Neural progenitor cell (in vitro differentiated cells): Measurements from ENCODE around the gene BHLHE40. TPM values are rescaled to one million over a fixed set of nuclear protein-coding genes. Genes with fewer than 3 reads are reported as not detected.

Source experiments
- DNase-seq: peaks from one replicate; pipeline ENCODE4 v3.0.0-alpha.2; 2016; ENCODE audit warnings: low spot score
- H2AFZ ChIP-seq: fragments of 200-600 bp; sonication (generic); replicated peaks from 2 replicates; pipeline ENCODE4 v1.6.1; 2016; ENCODE audit warnings: antibody characterized with exemption
- H3F3A ChIP-seq: fragments of 200-600 bp; sonication (generic); 2 replicates; pipeline ENCODE4 v1.6.1; 2016; ENCODE audit warnings: antibody characterized with exemption, low read depth
- H3K27ac ChIP-seq: fragments of 200-600 bp; sonication (generic); 2 replicates; pipeline ENCODE4 v1.5.1; 2016; ENCODE audit warnings: mild to moderate bottlenecking
- H3K27me3 ChIP-seq: fragments of 200-600 bp; sonication (generic); 2 replicates; pipeline ENCODE4 v1.6.1; 2016; ENCODE audit warnings: mild to moderate bottlenecking, moderate library complexity
- H3K36me3 ChIP-seq: fragments of 200-600 bp; sonication (generic); 2 replicates; pipeline ENCODE4 v1.5.1; 2016
- H3K4me1 ChIP-seq: fragments of 200-600 bp; sonication (generic); 2 replicates; pipeline ENCODE4 v1.6.1; 2016; ENCODE audit warnings: mixed run types
- H3K4me2 ChIP-seq: fragments of 200-600 bp; sonication (generic); 2 replicates; pipeline ENCODE4 v1.6.1; 2016
- H3K4me3 ChIP-seq: fragments of 200-600 bp; sonication (generic); 2 replicates; pipeline ENCODE4 v1.5.1; 2016
- H3K79me2 ChIP-seq: fragments of 200-600 bp; sonication (generic); 2 replicates; pipeline ENCODE4 v1.6.1; 2016; ENCODE audit warnings: low read depth
- H3K9ac ChIP-seq: fragments of 200-600 bp; sonication (generic); 2 replicates; pipeline ENCODE4 v1.6.1; 2016
- H3K9me3 ChIP-seq: fragments of 200-600 bp; sonication (generic); 2 replicates; pipeline ENCODE4 v1.5.1; 2016; ENCODE audit warnings: low read depth
- H4K20me1 ChIP-seq: fragments of 200-600 bp; sonication (generic); 2 replicates; pipeline ENCODE4 v1.6.1; 2016; ENCODE audit warnings: low read depth
- H3K27ac Mint-ChIP-seq: 3 replicates; pipeline ENCODE4 v1.8.0; 2021; ENCODE audit warnings: mixed read lengths
- H3K27me3 Mint-ChIP-seq: 2 replicates; pipeline ENCODE4 v1.8.0; 2022; ENCODE audit warnings: low read depth, mild to moderate bottlenecking, inconsistent platforms, moderate library complexity, mixed read lengths; ENCODE audit not compliant: insufficient read depth
- H3K36me3 Mint-ChIP-seq: 3 replicates; pipeline ENCODE4 v1.8.0; 2021; ENCODE audit warnings: mixed read lengths
- H3K4me1 Mint-ChIP-seq: 3 replicates; pipeline ENCODE4 v1.8.0; 2021; ENCODE audit warnings: mixed read lengths
- H3K4me3 Mint-ChIP-seq: 3 replicates; pipeline ENCODE4 v1.8.0; 2021; ENCODE audit warnings: mild to moderate bottlenecking, moderate library complexity, mixed read lengths
- H3K9me3 Mint-ChIP-seq: 3 replicates; pipeline ENCODE4 v1.8.0; 2020; ENCODE audit warnings: mixed read lengths
- CTCF ChIP-seq: fragments of 200-600 bp; sonication (generic); IDR thresholded peaks from 2 replicates; pipeline ENCODE4 v1.5.1; 2017; ENCODE audit warnings: antibody characterized with exemption, mild to moderate bottlenecking
- EZH2 ChIP-seq: fragments of 200-600 bp; sonication (generic); IDR thresholded peaks from 2 replicates; pipeline ENCODE4 v1.6.1; 2017; ENCODE audit warnings: antibody characterized with exemption, mild to moderate bottlenecking, moderate library complexity
- EZH2phosphoT487 ChIP-seq: fragments of 200-600 bp; sonication (generic); IDR thresholded peaks from 2 replicates; pipeline ENCODE4 v1.6.1; 2017; ENCODE audit warnings: antibody characterized with exemption
- total RNA-seq: library from RNA; depleted of rRNA; stranded (reverse); fragments of >200 nt; gene quantifications from 2 replicates; pipeline ENCODE4 v1.2.3, GENCODE V29; 2015; ENCODE audit warnings: low replicate concordance

Gene BHLHE40
- total RNA-seq, 1 donor from 2014 or later: 0.34 TPM

- peaks cover 17% of the 10 kb centered on the region for H3K27me3 Mint-ChIP-seq
- Histone ChIP-seq H3K4me3 (no peak overlapping the region), H3K4me1 (no peaks in the 10 kb centered on the region), H3K36me3 (no peaks in the 10 kb centered on the region), H3K9me3 (no peaks in the 10 kb centered on the region), H4K20me1 (no peaks in the 10 kb centered on the region), H3K27me3 (no peaks in the 10 kb centered on the region), H2AFZ (no peak overlapping the region), H3K4me2 (no peak overlapping the region), H3K9ac (no peak overlapping the region), H3K79me2 (no peaks in the 10 kb centered on the region), H3F3A (no peaks in the 10 kb centered on the region), H3K27ac (no peak overlapping the region)
- TF ChIP-seq EZH2 (no peak), CTCF (no peak), EZH2phosphoT487 (no peak)
- no peaks in the 10 kb centered on the region for H3K36me3 Mint-ChIP-seq
- peaks cover 2% of the 10 kb centered on the region for H3K4me1 Mint-ChIP-seq
- H3K4me3 Mint-ChIP-seq: no peak overlapping the region
- DNase-seq: no peak
- H3K27ac Mint-ChIP-seq: no peak overlapping the region
- no peaks in the 10 kb centered on the region for H3K9me3 Mint-ChIP-seq
Measured at GRCh38 chr3:5005367-5005766, 26.1 kb downstream of the BHLHE40 start.

- Histone ChIP-seq H3K36me3 (no peaks in the 10 kb centered on the region), H3F3A (no peaks in the 10 kb centered on the region), H3K27me3 (no peaks in the 10 kb centered on the region), H3K4me2 (no peak overlapping the region), H3K4me3 (no peak overlapping the region), H3K27ac (no peak overlapping the region), H2AFZ (no peak overlapping the region), H3K4me1 (no peaks in the 10 kb centered on the region), H3K9ac (no peak overlapping the region), H3K9me3 (no peaks in the 10 kb centered on the region), H4K20me1 (no peaks in the 10 kb centered on the region), H3K79me2 (no peaks in the 10 kb centered on the region)
- Mint-ChIP-seq H3K27ac (peak overlapping the region; percentile 87), H3K9me3 (no peaks in the 10 kb centered on the region), H3K27me3 (peaks cover 14% of the 10 kb centered on the region), H3K36me3 (no peaks in the 10 kb centered on the region), H3K4me1 (peaks cover 4% of the 10 kb centered on the region), H3K4me3 (no peak overlapping the region)
- TF ChIP-seq EZH2phosphoT487 (no peak), CTCF (no peak), EZH2 (no peak)
- DNase-seq: no peak
Measured at GRCh38 chr3:5006755-5007202, 27.5 kb downstream of the BHLHE40 start.

GRCh38 chr3:5007873-5008272, 28.6 kb downstream of the BHLHE40 start:
- Mint-ChIP-seq H3K27me3 (peaks cover 17% of the 10 kb centered on the region), H3K4me3 (no peak overlapping the region), H3K27ac (no peak overlapping the region), H3K36me3 (no peaks in the 10 kb centered on the region), H3K4me1 (peaks cover 6% of the 10 kb centered on the region), H3K9me3 (no peaks in the 10 kb centered on the region)
- Histone ChIP-seq H3K79me2 (no peaks in the 10 kb centered on the region), H3K4me2 (no peak overlapping the region), H3K4me3 (no peak overlapping the region), H3K9me3 (no peaks in the 10 kb centered on the region), H3F3A (no peaks in the 10 kb centered on the region), H3K4me1 (no peaks in the 10 kb centered on the region), H3K27ac (no peak overlapping the region), H4K20me1 (no peaks in the 10 kb centered on the region), H3K27me3 (no peaks in the 10 kb centered on the region), H3K9ac (no peak overlapping the region), H3K36me3 (no peaks in the 10 kb centered on the region), H2AFZ (no peak overlapping the region)
- DNase-seq: no peak
- no peak for TF ChIP-seq CTCF
- TF ChIP-seq EZH2: no peak
- TF ChIP-seq EZH2phosphoT487: no peak
